Activated CD8-positive, alpha-beta memory T cell treated with anti-CD3 and anti-CD28 coated beads for 4 hours (primary cell): Measurements from ENCODE around the gene JMJD8.

Source experiments
- DNase-seq, 2 donors: peaks; one replicate each; pipeline ENCODE4 v3.0.0-alpha.2; 2020; ENCODE audit warnings: low read depth in 2 of 2

The JMJD8 gene

GRCh38 chr16:684071-684794, at the start of gene JMJD8:
Gene JMJD8 (minus strand): TSS chr16:684334. CDS start chr16:684319, 15 bp downstream.
- peak; percentile 93 to 94 for DNase-seq

GRCh38 chr16:733382-734207, 49.5 kb upstream of the JMJD8 start:
- no peak for DNase-seq

- no peak for DNase-seq
Measured at GRCh38 chr16:732936-733335, 48.8 kb upstream of the JMJD8 start.

- no peak for DNase-seq
Measured at GRCh38 chr16:732332-732731, 48.2 kb upstream of the JMJD8 start.

GRCh38 chr16:730666-731509, 46.8 kb upstream of the JMJD8 start:
- no peak for DNase-seq

GRCh38 chr16:729768-730665, 45.9 kb upstream of the JMJD8 start:
- DNase-seq, result no peak

- DNase-seq, result no peak
Measured at GRCh38 chr16:728890-729744, 45.0 kb upstream of the JMJD8 start.

- no peak for DNase-seq
Measured at GRCh38 chr16:728131-728889, 44.2 kb upstream of the JMJD8 start.

- no peak for DNase-seq
Measured at GRCh38 chr16:727291-727977, 43.3 kb upstream of the JMJD8 start.

GRCh38 chr16:726438-727290, 42.5 kb upstream of the JMJD8 start, which contains the start of the genes CCDC78 and HAGHL:
Gene CCDC78 (minus strand): TSS chr16:726443. CDS start chr16:726367, 76 bp downstream.
Gene HAGHL (plus strand): TSS chr16:727106. CDS start chr16:727510, 404 bp downstream.
- peak; percentile 39 to 40 for DNase-seq

- DNase-seq, result no peak
Measured at GRCh38 chr16:726188-726437, 42.0 kb upstream of the JMJD8 start.

- DNase-seq, result no peak
Measured at GRCh38 chr16:725463-726187, 41.5 kb upstream of the JMJD8 start.

GRCh38 chr16:725041-725376, 40.9 kb upstream of the JMJD8 start:
- no peak for DNase-seq

- DNase-seq, result no peak
Measured at GRCh38 chr16:724188-725040, 40.3 kb upstream of the JMJD8 start.

GRCh38 chr16:723695-724094, 39.6 kb upstream of the JMJD8 start:
- DNase-seq, result no peak

- DNase-seq, result no peak
Measured at GRCh38 chr16:722835-723633, 38.9 kb upstream of the JMJD8 start.
